ENCODE data around the gene MAN2B2.

The MAN2B2 gene

GRCh38 chr4:6535329-6535692, 39.7 kb upstream of the MAN2B2 start:
- DNase-seq (ENCODE audit: low read depth) = no peak
- H3K4me3 ChIP-seq (ENCODE audit: low read length) = no peak overlapping the region
- TF ChIP-seq CTCF (IDR thresholded peaks at IDR 0.05; ENCODE audit: insufficient read depth, low read depth, low read length, missing control alignments) = no peak

- no peak for TF ChIP-seq CTCF (IDR thresholded peaks at IDR 0.05; ENCODE audit: insufficient read depth, low read depth, low read length, missing control alignments)
- no peak overlapping the region for H3K4me3 ChIP-seq (ENCODE audit: low read length)
- DNase-seq (ENCODE audit: low read depth) = no peak
These were observed 39.3 kb upstream of the MAN2B2 start for GRCh38 chr4:6535706-6536105.

GRCh38 chr4:6538111-6538510, 36.9 kb upstream of the MAN2B2 start:
- no peak for DNase-seq (ENCODE audit: low read depth)
- no peak overlapping the region for H3K4me3 ChIP-seq (ENCODE audit: low read length)
- no peak for TF ChIP-seq CTCF (IDR thresholded peaks at IDR 0.05; ENCODE audit: insufficient read depth, low read depth, low read length, missing control alignments)

- no peak for DNase-seq (ENCODE audit: low read depth)
- TF ChIP-seq CTCF (IDR thresholded peaks at IDR 0.05; ENCODE audit: insufficient read depth, low read depth, low read length, missing control alignments) = no peak
These were observed 36.4 kb upstream of the MAN2B2 start for GRCh38 chr4:6538575-6538974.

GRCh38 chr4:6539009-6539764, 35.8 kb upstream of the MAN2B2 start:
- TF ChIP-seq CTCF (IDR thresholded peaks at IDR 0.05; ENCODE audit: insufficient read depth, low read depth, low read length, missing control alignments) = no peak
- no peak for DNase-seq (ENCODE audit: low read depth)
- H3K4me3 ChIP-seq (ENCODE audit: low read length) = no peak overlapping the region

More at GRCh38 chr4:6538575-6538974, 36.4 kb upstream of the MAN2B2 start:
- no peak overlapping the region for H3K4me3 ChIP-seq (ENCODE audit: low read length)

GRCh38 chr4:6540879-6541278, 34.1 kb upstream of the MAN2B2 start:
- TF ChIP-seq CTCF (IDR thresholded peaks at IDR 0.05; ENCODE audit: insufficient read depth, low read depth, low read length, missing control alignments) = no peak
- DNase-seq (ENCODE audit: low read depth) = no peak
- no peak overlapping the region for H3K4me3 ChIP-seq (ENCODE audit: low read length)

GRCh38 chr4:6541789-6542188, 33.2 kb upstream of the MAN2B2 start:
- TF ChIP-seq CTCF (IDR thresholded peaks at IDR 0.05; ENCODE audit: insufficient read depth, low read depth, low read length, missing control alignments) = no peak
- no peak for DNase-seq (ENCODE audit: low read depth)
- no peak overlapping the region for H3K4me3 ChIP-seq (ENCODE audit: low read length)
